Measurements from ENCODE around the gene GCLC.

DNA sequence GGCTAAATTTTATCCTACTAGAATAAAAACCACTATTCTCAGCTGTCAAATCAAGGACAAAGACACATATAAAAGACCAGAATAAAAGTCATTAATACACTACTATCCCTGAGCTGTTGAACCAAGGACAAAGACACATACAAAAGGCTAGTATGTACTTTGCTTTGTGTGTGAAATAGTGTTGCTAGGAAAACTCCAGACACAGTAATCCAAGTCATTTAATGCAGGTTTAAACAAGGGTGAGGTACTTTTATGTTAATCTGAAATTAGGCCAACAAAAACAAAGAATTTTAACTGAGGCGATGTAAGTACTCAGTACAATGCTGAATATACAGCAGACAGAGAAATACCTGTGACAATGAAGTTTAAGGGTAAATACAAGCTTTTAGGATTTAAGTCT, 18.9 kb downstream of the GCLC start:
- TF ChIP-seq, protein P1, sequence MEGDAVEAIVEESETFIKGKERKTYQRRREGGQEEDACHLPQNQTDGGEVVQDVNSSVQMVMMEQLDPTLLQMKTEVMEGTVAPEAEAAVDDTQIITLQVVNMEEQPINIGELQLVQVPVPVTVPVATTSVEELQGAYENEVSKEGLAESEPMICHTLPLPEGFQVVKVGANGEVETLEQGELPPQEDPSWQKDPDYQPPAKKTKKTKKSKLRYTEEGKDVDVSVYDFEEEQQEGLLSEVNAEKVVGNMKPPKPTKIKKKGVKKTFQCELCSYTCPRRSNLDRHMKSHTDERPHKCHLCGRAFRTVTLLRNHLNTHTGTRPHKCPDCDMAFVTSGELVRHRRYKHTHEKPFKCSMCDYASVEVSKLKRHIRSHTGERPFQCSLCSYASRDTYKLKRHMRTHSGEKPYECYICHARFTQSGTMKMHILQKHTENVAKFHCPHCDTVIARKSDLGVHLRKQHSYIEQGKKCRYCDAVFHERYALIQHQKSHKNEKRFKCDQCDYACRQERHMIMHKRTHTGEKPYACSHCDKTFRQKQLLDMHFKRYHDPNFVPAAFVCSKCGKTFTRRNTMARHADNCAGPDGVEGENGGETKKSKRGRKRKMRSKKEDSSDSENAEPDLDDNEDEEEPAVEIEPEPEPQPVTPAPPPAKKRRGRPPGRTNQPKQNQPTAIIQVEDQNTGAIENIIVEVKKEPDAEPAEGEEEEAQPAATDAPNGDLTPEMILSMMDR (IDR thresholded peaks at IDR 0.05; ENCODE audit: insufficient read depth, low read depth, low read length): no peak
- no peak for TF ChIP-seq EZH2 (IDR thresholded peaks at IDR 0.05; ENCODE audit: insufficient read depth, low read length)
